Choroid plexus epithelial cell (primary cell): ENCODE results near the gene TKFC.

Source experiments
- DNase-seq: peaks from one replicate; pipeline ENCODE4 v3.0.0-alpha.2; 2010; ENCODE audit warnings: low read depth
- H3K4me3 ChIP-seq: 2 replicates; pipeline ENCODE4 v1.5.1; 2011; ENCODE audit warnings: low read depth, mild to moderate bottlenecking, control low read depth, low read length, moderate library complexity
- CTCF ChIP-seq: conservative IDR thresholded peaks from 2 replicates; pipeline ENCODE4 v1.5.1; 2011; ENCODE audit warnings: low read depth, mild to moderate bottlenecking, control low read depth, inconsistent platforms, low read length, moderate library complexity

The TKFC gene

GRCh38 chr11:61352038-61352437 is 19.0 kb downstream of the TKFC start:
- no peak for TF ChIP-seq CTCF
- H3K4me3 ChIP-seq: no peak overlapping the region
- DNase-seq: no peak

- TF ChIP-seq CTCF: no peak
- H3K4me3 ChIP-seq: no peak overlapping the region
- no peak for DNase-seq
These were observed 20.4 kb downstream of the TKFC start for GRCh38 chr11:61353131-61354067.

GRCh38 chr11:61354208-61354607 is 21.2 kb downstream of the TKFC start:
- H3K4me3 ChIP-seq: no peak overlapping the region
- no peak for TF ChIP-seq CTCF
- no peak for DNase-seq

- no peak for DNase-seq
- H3K4me3 ChIP-seq: no peak overlapping the region
- TF ChIP-seq CTCF: no peak
These were observed 23.7 kb downstream of the TKFC start for GRCh38 chr11:61356706-61357105.

GRCh38 chr11:61357233-61357893 is 24.3 kb downstream of the TKFC start:
- TF ChIP-seq CTCF: no peak
- no peak overlapping the region for H3K4me3 ChIP-seq
- DNase-seq: no peak

GRCh38 chr11:61357894-61358239 is 24.8 kb downstream of the TKFC start:
- no peak overlapping the region for H3K4me3 ChIP-seq
- no peak for TF ChIP-seq CTCF
- DNase-seq: no peak
